ENCODE data around the gene OPN1MW.
"Not testable (repeated sequence)": the region's sequence is repeated elsewhere in the genome, so short reads cannot be mapped to it uniquely, and the experiment has no call there.

Gene OPN1MW

DNA sequence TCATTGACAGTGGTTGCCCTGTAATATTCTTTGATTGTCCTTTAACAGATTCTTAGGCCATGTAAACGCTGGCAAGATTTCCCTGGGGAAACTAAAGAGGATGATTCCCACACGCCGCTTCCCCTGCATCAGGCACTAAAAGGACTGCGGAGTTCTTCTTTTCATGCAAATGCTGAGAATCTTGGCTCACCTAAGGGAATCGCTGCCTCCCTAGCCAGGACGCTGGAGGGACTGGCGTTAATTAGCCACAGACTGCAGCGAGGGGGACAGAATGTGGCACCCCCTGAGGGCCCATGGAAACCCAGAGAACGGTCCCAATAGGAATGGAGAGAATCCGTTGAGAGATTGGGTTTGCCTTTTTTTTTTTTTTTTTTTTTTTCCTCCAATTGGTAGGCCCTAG is 29.1 kb downstream of the OPN1MW start:
- not testable (repeated sequence) for DNase-seq

GRCh38 chrX:154219456-154219855 is 37.1 kb downstream of the OPN1MW start, which contains the start of gene OPN1MW2:
Gene OPN1MW2 (plus strand): TSS chrX:154219756. CDS start chrX:154219816, 60 bp downstream.
- DNase-seq, result not testable (repeated sequence)

GRCh38 chrX:154225292-154225691 is 42.9 kb downstream of the OPN1MW start:
- DNase-seq, result not testable (repeated sequence)

DNA sequence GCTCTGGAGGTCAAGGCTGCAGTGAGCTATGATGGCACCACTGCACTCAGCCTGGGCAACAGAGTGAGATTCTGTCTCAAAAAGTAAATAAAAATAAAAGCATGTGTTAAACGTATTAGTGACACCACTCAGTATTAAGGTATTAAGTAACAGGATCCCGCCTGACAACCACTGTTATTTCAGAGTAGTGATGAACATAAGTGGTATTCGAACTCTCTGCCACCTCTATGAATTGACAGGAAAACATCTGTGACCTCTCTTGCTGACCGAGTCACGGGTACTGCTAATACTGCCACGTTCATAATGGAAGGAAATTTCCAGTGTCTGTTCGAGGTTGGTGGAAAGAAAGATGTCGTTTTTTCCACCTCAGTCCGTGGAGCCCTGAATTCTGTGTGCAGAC is 44.3 kb downstream of the OPN1MW start:
- DNase-seq, result not testable (repeated sequence)

DNA sequence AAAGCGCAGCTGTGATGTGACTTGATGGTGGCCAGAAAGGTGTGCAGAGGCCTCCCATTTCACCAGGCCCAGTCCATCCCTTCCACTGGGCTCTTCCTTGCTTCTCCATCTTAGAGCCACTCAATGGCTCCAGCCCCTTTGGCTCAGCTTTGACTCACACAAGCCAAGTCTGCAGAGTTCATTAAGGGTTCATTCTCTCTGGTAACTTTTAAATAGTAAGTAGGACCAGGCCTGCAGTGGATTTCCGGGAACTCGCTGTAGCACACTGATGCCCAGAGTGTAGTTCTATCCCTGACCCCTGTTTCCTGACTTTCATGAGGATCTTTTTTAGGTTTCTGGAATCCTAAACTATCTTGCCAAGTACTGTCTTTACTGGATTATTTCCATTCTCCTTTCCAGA is 49.0 kb downstream of the OPN1MW start:
- not testable (repeated sequence) for DNase-seq

- DNase-seq, result not testable (repeated sequence)
Observed at GRCh38 chrX:154233620-154234019, 51.2 kb downstream of the OPN1MW start.

GRCh38 chrX:154238939-154239559 is 56.7 kb downstream of the OPN1MW start:
- not testable (repeated sequence) for DNase-seq

DNA sequence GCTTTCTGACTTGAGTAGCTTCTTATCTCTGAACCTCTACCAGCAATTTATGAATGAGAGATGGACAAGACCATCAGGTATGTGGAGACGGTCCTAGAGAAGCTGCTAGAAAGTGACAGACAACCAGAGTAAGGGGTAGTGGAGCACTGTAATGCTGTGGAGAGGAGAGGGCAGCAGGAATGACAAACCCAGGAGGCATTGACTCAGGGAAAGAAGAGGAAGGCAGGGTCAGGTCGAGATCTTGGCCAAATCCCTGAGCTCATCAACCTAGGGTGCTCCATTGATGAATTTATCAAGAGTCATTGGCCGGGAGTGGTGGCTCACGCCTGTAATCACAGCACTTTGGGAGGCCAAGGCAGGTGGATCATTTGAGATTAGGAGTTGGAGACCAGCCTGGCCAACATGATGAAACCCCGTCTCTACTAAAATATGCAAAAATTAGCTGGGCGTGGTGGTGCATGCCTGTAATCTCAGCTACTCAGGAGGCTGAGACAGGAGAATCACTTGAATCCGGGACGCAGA is 57.6 kb downstream of the OPN1MW start:
- not testable (repeated sequence) for DNase-seq

Measured in NCI-H1092 treated with DMSO at 0.1 percent for 48 hours (cell line).